Measurements from ENCODE around the gene RANBP10. TPM values are rescaled to one million over a fixed set of nuclear protein-coding genes. Genes with fewer than 3 reads are reported as not detected.

RANBP10 gene
- total and polyA plus RNA-seq, 3 donors from 2014 or later = 23.0 to 25.2 (median 23.5) TPM

GRCh38 chr16:67683767-67684166 is 122.6 kb downstream of the RANBP10 start:
- no peak for DNase-seq

GRCh38 chr16:67679935-67680897 is 126.1 kb downstream of the RANBP10 start:
- WGBS, 2 donors = 93 to 96% methylated on average over 10 of the region's 10 CpGs
- H3K4me3 ChIP-seq = no peak overlapping the region
- TF ChIP-seq POLR2A (IDR thresholded peaks at IDR 0.05) = no peak
- TF ChIP-seq, protein P1, sequence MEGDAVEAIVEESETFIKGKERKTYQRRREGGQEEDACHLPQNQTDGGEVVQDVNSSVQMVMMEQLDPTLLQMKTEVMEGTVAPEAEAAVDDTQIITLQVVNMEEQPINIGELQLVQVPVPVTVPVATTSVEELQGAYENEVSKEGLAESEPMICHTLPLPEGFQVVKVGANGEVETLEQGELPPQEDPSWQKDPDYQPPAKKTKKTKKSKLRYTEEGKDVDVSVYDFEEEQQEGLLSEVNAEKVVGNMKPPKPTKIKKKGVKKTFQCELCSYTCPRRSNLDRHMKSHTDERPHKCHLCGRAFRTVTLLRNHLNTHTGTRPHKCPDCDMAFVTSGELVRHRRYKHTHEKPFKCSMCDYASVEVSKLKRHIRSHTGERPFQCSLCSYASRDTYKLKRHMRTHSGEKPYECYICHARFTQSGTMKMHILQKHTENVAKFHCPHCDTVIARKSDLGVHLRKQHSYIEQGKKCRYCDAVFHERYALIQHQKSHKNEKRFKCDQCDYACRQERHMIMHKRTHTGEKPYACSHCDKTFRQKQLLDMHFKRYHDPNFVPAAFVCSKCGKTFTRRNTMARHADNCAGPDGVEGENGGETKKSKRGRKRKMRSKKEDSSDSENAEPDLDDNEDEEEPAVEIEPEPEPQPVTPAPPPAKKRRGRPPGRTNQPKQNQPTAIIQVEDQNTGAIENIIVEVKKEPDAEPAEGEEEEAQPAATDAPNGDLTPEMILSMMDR (IDR thresholded peaks at IDR 0.05) = no peak
- H3K4me1 ChIP-seq = no peaks in the 10 kb centered on the region
- intact Hi-C loops (cut with DNase I; ENCODE audit: low total_unique reads) = no loop called here
- no peaks in the 10 kb centered on the region for H3K9me3 ChIP-seq
- H3K36me3 ChIP-seq (ENCODE audit: low read depth, missing control alignments) = no peaks in the 10 kb centered on the region
- H3K27ac ChIP-seq = no peak overlapping the region
- DNase-seq = no peak
- H3K27me3 ChIP-seq = no peaks in the 10 kb centered on the region

More at GRCh38 chr16:67683767-67684166, 122.6 kb downstream of the RANBP10 start:
- Histone ChIP-seq H3K27me3 (no peaks in the 10 kb centered on the region), H3K4me3 (no peak overlapping the region), H3K4me1 (no peaks in the 10 kb centered on the region), H3K36me3 (ENCODE audit: low read depth, missing control alignments) (no peaks in the 10 kb centered on the region), H3K9me3 (no peaks in the 10 kb centered on the region), H3K27ac (no peak overlapping the region)
- 97 to 100% methylated on average over 4 of the region's 4 CpGs for WGBS, 2 donors
- intact Hi-C loops (cut with DNase I; ENCODE audit: low total_unique reads) = no loop called here
- TF ChIP-seq POLR2A (IDR thresholded peaks at IDR 0.05) = no peak
- TF ChIP-seq, protein P1 (IDR thresholded peaks at IDR 0.05) = no peak

DNA sequence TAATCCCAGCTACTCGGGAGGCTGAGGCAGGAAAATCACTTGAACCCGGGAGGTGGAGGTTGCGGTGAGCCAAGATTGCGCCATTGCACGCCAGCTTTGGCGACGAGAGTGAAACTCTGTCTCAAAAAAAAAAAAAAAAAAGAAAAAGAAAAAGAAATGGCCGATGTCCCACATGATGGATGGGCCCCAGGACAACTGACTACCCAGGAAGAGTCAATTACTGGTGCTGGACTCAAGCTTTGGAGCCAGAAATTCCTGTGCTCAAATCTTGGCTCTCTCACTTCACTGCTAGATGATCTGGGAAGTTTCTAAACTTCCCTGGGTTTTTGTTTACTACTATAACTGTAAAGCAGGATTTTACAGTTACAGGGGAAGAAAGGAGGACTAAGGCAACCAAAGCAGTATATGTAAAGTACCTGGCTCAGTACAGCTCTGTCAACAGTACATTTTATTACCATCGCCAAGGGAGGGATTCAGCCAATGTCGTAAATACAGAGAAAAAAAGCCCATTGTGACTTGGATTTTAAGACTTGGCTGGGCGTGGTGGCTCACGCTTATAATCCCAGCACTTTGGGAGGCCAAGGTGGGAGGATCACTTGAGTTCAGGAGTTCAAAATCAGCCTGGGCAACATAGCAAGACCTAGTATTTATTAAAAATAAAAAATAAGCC is 127.9 kb downstream of the RANBP10 start:
- Histone ChIP-seq H3K27me3 (no peaks in the 10 kb centered on the region), H3K4me3 (no peak overlapping the region), H3K9me3 (no peaks in the 10 kb centered on the region), H3K4me1 (peaks cover 5% of the 10 kb centered on the region), H3K36me3 (ENCODE audit: low read depth, missing control alignments) (no peaks in the 10 kb centered on the region), H3K27ac (no peak overlapping the region)
- DNase-seq = no peak
- TF ChIP-seq, protein P1 (IDR thresholded peaks at IDR 0.05) = no peak
- TF ChIP-seq POLR2A (IDR thresholded peaks at IDR 0.05) = no peak
- intact Hi-C loops (cut with DNase I; ENCODE audit: low total_unique reads) = no loop called here
- WGBS, 2 donors = 92 to 93% methylated on average over 12 of the region's 12 CpGs

DNA sequence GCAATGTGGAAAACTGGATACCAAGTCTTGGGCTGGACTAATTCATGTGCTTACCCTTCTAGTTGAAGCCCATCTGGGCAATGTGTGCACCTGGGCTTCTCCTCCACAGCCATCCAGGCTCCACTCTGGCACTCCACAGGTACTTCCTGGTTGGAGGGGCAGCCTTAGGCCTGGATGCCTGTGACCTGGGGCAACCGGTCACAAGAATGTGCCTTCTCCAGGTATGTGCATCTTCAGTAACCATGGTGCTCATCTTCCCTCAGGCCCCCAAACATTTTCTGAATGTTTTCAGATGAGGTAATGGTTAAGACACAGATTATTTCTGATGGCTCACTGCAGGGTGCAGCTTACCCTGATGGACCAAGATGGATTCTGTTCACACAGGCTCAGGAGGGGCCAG is 128.6 kb downstream of the RANBP10 start:
- TF ChIP-seq, protein P1 (IDR thresholded peaks at IDR 0.05) = no peak
- no peak for TF ChIP-seq POLR2A (IDR thresholded peaks at IDR 0.05)
- no peaks in the 10 kb centered on the region for H3K9me3 ChIP-seq
- H3K27ac ChIP-seq = no peak overlapping the region
- no peaks in the 10 kb centered on the region for H3K36me3 ChIP-seq (ENCODE audit: low read depth, missing control alignments)
- no peak for DNase-seq
- peaks cover 12% of the 10 kb centered on the region for H3K4me1 ChIP-seq
- H3K27me3 ChIP-seq = no peaks in the 10 kb centered on the region
- no peak overlapping the region for H3K4me3 ChIP-seq
- WGBS, 2 donors = 100% methylated on average over 1 of the region's 1 CpG
- intact Hi-C loops (cut with DNase I; ENCODE audit: low total_unique reads) = no loop called here

Measured in testis (tissue), 3 donors.